HG02870 (cell line): Measurements from ENCODE around the gene LCE1E.

Experiments
- ATAC-seq: cut with Tn5 transposase; IDR thresholded peaks from one replicate; pipeline ENCODE4 v1.9.1; 2021; ENCODE audit warnings: mild to moderate bottlenecking, moderate library complexity; ENCODE audit not compliant: unreplicated experiment

Gene LCE1E, protein sequence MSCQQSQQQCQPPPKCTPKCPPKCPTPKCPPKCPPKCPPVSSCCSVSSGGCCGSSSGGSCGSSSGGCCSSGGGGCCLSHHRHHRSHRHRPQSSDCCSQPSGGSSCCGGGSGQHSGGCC

GRCh38 chr1:152786077-152786476, at the start of gene LCE1E:
Gene LCE1E (plus strand): TSS chr1:152786257. CDS start chr1:152787300, 1,043 bp downstream.
- ATAC-seq, result no peak

- no peak for ATAC-seq
Observed at GRCh38 chr1:152737997-152738396, 48.1 kb upstream of the LCE1E start.

DNA sequence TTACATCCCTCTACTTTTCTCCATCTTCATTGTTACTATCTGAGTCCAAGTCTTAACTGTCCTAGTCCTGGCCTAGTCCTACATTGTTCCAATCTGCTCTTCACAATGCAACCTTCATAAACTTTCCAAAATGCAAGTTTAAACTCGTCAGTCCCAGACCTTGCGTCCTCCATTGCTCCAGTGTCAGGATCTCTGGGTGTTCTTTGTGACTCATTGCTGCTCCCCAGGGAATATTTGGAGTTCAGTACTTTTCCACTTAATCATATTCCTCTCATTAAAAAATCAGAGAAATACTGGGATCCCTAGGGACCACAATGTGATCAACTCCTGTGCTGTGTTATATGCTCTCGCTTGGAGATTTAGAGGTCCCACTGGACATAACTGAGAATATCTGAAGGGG, 46.2 kb upstream of the LCE1E start:
- no peak for ATAC-seq

DNA sequence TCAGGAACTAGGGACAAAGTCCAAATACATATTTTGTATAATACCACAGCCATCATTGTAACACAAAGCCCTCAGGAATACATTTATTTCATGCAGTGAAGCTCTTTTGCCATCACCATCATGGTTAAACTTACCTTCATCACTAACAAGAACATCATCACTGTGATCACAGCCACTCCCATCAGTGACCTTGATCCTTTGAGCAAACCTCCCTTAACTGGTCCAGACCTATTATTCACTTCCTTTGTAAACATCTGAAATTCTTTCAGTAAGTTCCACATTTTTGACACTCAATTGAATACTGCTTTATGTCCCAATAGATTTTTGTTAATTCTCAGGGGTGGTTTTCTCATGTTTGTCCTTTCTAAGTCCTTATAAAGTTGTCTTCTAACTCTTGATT, 44.4 kb upstream of the LCE1E start:
- no peak for ATAC-seq

GRCh38 chr1:152743371-152744145, 42.5 kb upstream of the LCE1E start:
- no peak for ATAC-seq

DNA sequence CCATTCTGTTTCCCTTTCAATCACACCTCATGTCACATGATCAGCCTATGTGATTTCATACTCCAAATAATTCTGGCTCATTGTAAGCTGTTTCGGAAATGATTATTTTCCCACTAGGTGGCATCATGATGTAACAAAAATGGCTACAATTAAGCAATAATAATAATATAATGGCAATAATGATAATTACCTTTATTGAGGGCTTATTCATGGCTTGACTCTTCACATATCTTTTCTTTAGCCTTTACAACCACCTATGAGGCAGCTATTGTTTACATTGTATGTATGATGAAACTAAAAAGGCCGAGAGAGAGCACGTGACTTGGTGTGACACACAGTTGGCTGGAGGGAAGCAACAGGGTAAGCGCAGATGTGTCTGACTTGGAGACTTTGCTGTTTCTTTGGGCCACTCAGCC, 40.8 kb upstream of the LCE1E start:
- no peak for ATAC-seq

GRCh38 chr1:152745765-152746444, 40.2 kb upstream of the LCE1E start:
- ATAC-seq, result no peak

DNA sequence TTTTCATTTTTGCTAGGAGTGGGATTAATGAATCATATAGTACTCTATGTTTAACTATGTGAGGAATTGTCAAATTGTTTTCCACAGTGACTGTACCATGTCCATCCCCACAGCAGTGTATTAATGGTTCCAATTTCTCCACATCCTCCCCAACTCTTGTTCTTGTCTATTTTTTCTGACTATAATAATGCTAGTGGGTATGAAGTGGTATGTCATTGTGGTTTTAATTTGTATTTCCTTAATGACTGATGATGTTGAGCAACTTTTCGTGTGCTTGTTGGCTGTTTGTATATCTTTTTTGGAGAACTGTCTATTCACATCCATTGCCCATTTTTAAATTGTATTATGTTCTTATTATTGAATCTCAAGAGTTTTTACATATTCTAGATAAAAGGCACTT, 38.2 kb upstream of the LCE1E start:
- ATAC-seq, result no peak

DNA sequence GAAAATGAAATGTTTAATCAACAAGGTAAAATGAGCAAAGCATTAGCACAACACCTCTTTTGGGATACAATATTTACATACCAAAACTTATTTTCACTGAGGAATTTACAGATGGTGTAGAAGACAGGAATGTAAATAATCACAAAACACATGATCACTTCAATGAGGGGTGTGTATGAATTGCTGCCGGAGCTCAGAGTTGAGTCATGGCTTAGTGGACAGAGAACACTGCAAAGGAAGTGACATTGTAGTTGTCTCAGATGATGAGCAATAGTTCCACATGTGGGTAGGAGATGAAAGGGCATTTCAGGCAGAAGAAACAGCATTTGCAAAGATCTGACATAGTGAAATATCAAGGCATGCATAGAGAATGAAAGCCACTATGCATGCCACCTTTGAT, 33.8 kb upstream of the LCE1E start:
- no peak for ATAC-seq

GRCh38 chr1:152753586-152753985, 32.5 kb upstream of the LCE1E start:
- ATAC-seq, result no peak

DNA sequence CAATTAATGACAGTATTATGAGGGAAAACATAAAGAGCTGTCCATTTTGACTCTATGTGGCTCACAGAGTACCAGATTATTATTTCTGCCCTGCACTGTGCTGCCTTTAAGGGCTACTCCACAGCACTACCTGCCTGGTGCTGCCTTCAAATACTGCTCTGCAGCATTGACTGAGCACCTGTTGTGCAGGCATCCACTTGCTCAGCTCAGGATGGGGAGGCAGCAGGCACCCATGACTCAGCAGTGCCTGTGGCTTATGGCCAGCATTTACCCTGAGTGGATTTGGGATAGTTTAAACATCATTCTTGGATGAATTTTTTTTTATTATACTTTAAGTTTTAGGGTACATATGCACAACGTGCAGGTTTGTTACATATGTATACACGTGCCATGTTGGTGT, 29.2 kb upstream of the LCE1E start:
- no peak for ATAC-seq

GRCh38 chr1:152757747-152758146, 28.3 kb upstream of the LCE1E start, which contains the start of gene KPRP:
Gene KPRP (plus strand): TSS chr1:152758025. CDS start chr1:152759589, 1,564 bp downstream.
- ATAC-seq, result no peak

GRCh38 chr1:152758636-152759035, 27.4 kb upstream of the LCE1E start:
- no peak for ATAC-seq

DNA sequence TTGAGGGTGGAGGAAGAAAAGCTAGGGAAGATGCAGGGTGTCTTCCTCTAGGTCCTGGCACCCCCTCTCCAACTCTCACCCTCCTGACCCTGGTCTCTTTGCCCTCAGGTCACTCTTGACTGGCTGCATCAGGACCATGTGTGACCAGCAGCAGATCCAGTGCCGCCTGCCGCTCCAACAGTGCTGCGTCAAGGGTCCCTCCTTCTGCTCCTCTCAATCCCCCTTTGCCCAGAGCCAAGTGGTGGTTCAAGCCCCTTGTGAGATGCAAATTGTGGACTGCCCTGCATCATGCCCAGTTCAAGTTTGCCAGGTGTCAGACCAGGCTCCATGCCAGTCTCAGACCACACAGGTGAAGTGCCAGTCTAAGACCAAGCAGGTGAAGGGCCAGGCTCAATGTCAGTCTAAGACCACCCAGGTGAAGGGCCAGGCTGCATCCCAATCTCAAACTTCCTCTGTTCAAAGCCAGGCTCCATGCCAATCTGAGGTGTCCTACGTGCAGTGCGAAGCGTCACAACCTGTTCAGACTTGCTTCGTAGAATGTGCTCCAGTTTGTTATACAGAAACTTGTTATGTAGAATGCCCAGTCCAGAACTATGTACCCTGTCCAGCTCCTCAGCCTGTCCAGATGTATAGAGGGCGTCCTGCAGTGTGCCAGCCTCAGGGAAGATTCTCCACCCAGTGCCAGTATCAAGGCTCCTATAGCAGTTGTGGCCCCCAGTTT, 26.4 kb upstream of the LCE1E start:
- ATAC-seq, result no peak

DNA sequence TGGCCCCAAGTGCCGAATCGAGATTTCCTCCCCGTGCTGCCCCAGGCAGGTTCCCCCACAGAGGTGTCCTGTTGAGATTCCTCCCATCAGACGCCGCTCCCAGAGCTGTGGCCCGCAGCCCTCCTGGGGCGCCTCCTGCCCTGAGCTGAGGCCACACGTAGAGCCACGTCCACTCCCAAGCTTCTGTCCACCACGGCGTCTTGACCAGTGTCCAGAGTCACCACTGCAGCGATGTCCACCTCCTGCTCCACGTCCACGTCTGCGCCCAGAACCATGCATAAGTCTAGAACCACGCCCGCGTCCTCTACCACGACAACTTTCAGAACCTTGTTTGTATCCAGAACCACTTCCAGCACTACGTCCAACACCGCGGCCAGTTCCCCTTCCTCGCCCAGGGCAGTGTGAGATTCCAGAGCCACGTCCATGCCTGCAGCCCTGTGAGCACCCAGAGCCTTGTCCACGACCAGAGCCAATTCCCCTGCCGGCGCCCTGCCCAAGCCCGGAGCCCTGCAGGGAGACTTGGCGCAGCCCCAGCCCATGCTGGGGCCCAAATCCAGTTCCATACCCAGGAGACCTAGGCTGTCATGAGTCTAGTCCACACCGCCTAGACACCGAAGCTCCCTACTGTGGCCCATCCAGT, 25.4 kb upstream of the LCE1E start:
- no peak for ATAC-seq

DNA sequence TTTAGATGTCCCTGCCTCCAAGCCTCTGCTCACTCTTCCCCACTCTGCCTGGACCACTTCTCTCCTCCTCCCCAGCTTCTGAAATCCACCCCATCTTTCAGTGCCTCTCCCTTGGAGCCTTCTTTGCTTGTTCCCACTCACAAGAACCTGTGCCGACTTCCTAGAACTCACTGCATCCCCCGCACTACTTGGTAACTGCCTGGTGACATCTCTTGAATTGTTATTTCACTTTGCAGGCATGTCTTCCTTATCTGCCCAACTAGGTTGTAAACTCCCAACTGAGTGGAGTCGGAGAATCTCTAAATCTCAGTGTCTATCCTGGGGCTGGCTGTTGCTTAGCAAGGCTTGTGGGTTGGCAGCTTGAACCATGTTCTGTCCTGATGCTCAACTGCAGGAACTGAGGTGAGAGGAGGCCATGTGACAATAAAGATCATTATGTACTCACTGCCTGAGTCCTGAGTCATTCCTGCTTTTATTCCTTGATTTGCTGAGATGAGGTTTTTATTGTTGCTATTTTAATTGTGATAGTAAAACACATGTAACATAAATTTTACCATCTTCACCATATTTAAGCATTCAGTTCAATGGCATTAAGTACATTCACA, 24.3 kb upstream of the LCE1E start:
- ATAC-seq, result no peak

DNA sequence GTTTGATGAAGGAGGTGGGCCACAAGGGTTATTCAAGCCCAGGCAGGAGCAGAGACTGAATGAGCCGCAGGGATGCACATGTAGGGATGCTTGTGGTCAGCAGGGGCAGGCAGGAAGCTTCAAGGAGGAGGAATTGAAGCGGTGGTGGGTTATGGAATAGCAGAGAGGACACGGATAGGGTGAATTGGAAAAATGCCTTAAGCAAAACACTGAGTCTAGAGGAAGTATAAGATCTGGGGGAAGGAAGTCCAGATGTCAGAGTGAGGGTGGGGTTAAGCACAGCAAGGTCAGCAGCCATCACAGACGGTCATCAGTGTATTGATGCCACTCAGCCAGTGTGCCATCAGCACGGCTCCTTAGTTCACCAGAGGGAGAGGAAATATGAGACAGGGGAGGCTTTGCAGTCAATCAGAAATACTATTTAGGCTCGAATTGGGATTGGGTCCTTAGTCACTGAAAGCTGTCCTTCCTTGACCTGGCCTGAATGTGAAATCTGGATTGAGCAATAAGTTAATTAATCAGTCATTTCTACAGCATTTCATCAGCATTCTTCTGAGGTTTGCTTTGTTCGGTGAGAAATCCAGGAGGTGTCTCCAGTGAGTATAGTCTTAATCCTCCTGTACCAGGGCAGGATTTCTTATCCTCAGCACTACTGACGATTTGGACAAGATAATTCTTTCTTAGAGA, 17.1 kb upstream of the LCE1E start:
- ATAC-seq, result no peak

GRCh38 chr1:152770411-152770810, 15.6 kb upstream of the LCE1E start:
- ATAC-seq, result no peak

DNA sequence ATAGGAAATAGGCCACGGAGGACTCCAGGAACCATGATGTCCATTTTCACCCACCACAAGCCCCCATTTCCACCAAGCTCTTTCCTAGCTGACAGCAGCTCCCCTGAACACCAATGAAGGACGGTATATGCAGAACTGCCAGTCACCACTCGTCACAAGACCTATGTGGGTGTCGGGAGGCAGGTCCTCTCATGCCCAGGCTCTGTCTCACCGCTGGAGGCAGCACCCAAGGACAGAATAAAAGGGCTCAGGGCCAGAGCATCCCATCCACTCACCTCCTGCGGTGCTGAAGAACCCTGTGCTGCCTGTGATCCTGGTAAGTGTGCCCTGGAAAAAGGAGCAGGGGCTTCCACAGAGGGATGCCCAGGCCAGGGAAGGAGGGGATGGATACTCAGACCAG, 11.2 kb upstream of the LCE1E start, which contains the start of gene LCE1F:
LCE1F (plus strand) TSS at position 266 of the 400 bp plus-strand sequence. CDS start 1,232 bp downstream, outside the sequence.
- no peak for ATAC-seq

DNA sequence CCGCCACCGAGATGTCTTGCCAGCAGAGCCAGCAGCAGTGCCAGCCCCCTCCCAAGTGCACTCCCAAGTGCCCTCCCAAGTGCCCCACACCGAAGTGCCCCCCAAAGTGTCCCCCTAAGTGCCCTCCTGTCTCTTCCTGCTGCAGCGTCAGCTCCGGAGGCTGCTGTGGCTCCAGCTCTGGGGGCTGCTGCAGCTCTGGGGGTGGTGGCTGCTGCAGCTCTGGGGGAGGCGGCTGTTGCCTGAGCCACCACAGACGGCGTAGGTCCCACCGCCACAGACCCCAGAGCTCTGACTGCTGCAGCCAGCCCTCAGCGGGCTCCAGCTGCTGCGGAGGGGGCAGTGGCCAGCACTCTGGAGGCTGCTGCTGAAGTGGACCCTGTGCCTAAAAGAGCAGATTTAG, 9.7 kb upstream of the LCE1E start:
- ATAC-seq, result no peak
